Hematopoietic multipotent progenitor cell treated with erythropoietin and hydrocortisone succinate and interleukin-3 and kit ligand, for 17 days (in vitro differentiated cells): Measurements from ENCODE around the gene PISD.
A peak's percentile ranks its signal among the peaks of the same experiment; 100 is the strongest.
"Not testable (repeated sequence)": the region's sequence is repeated elsewhere in the genome, so short reads cannot be mapped to it uniquely, and the experiment has no call there.

Source experiments
- DNase-seq: peaks from one replicate; pipeline ENCODE4 v3.0.0-alpha.2; 2015; ENCODE audit warnings: low spot score

The PISD gene

DNA sequence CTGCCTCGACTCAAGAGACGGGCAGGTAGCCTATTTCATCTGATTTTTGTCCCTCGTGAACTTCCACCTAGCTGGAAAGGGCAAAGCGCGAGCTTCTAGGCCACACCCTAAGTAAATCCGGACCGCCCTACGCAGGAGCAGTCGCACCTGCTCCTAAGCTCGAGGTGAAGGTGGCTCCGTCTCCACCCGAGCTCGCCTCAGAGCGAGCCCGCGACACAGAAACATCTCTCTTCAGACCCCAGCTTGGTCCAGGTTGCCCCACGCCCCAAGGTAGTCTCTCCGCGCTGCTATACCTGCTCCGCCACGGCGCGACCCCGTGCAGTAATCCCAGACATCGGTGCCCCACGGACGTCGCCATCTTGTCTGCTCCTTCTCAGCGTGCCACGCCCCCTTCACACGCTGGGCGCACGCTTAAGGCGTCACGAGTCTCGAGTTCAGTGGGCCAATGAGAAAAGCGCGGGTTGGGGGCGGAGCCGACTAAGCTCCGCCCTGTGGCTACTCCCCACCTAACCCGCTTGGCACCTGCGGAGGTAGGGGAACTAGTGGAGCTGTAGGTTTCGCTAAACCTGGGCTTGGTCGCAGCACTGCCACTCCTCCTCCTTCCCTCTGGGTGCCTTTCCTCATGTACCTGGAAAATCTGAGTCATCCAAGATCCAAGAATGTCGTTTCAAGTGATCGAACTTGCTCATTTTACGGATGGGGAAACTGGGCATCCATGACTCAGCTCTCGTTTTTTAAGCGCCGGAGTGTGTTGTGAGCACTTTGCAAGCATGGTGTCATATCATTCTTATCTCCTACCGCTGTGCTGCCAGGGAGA, at the start of gene PISD:
PISD (minus strand) TSS at position 365 of the 817 bp plus-strand sequence; CDS start at position 358, 7 bp downstream.
- peak; percentile 99 for DNase-seq

DNA sequence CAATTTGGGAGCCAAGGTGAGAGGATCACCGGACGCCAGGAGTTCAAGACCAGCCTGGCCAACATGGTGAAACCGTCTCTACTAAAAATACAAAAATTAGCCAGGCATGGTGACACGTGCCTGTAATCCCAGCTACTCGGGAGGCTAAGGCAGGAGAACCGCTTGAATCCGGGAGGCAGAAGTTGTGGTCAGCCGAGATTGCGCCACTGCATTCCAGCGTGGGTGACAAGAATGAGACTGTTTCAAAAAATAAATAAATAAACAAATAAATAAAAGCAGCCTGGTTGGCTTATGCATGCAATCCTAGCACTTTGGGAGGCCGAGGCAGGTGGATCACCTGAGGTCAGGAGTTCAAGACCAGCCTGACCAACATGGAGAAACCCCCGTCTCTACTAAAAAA, 49.2 kb upstream of the PISD start:
- DNase-seq, result not testable (repeated sequence)

GRCh38 chr22:31707519-31707918, 45.5 kb upstream of the PISD start:
- DNase-seq, result no peak

DNA sequence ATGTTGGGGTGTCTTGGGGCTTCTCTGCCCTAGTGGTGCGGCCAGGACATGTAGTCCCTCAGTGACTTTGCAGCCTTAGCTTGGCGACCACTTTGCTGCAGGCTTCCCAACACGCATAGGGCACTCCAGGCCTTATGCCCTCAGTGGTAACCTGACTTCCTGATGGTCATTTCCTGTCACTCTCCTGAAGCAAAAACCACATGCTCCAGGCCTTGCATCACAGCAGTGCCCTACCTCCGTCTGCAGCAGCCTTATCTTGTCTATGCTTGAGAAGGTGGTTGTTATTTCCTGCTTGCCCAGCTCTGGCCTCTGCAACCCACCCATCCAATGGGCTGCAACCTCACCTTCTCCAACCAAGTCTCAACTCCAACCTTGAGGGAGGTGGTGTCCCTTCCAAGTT, 33.4 kb upstream of the PISD start:
- DNase-seq, result no peak

DNA sequence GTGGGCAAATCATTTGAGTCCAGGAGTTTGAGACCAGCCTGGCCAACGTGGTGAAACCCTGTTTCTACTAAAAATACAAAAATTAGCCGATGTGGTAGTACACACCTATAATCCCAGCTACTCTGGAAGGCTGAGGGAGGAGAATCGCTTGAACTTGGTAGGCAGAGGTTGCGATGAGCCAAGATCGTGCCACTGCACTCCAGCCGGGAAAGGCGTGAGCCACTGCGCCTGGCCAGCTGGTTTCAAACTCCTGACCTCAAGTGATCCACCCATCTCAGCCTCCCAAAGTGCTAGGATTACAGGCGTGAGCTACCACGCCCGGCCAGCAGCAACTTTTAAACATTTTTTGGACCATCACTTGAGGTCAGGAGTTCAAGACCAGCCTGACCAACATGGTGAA, 32.0 kb upstream of the PISD start:
- not testable (repeated sequence) for DNase-seq

- no peak for DNase-seq
Observed at GRCh38 chr22:31692186-31692886, 30.3 kb upstream of the PISD start.

DNA sequence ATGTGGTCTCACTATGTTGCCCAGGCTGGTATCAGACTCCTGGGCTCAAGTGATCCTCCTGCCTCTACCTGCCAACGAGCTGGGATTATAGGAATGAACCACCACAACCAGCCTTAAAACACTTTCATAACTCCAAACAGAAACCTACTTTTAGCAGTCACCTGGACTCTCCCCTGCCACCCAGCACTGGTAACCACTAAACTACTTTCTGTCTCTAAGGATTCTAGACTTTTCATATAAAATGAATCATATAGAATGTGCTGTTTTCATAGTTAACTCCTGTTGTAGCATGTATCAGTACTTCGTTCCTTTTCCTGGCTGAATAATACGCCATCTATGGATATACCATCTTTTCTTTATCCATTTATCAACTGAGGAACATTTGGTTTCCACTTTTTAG, 29.4 kb upstream of the PISD start:
- no peak for DNase-seq

GRCh38 chr22:31683181-31684105, 21.4 kb upstream of the PISD start:
- no peak for DNase-seq

GRCh38 chr22:31682751-31683150, 20.7 kb upstream of the PISD start:
- DNase-seq, result no peak

DNA sequence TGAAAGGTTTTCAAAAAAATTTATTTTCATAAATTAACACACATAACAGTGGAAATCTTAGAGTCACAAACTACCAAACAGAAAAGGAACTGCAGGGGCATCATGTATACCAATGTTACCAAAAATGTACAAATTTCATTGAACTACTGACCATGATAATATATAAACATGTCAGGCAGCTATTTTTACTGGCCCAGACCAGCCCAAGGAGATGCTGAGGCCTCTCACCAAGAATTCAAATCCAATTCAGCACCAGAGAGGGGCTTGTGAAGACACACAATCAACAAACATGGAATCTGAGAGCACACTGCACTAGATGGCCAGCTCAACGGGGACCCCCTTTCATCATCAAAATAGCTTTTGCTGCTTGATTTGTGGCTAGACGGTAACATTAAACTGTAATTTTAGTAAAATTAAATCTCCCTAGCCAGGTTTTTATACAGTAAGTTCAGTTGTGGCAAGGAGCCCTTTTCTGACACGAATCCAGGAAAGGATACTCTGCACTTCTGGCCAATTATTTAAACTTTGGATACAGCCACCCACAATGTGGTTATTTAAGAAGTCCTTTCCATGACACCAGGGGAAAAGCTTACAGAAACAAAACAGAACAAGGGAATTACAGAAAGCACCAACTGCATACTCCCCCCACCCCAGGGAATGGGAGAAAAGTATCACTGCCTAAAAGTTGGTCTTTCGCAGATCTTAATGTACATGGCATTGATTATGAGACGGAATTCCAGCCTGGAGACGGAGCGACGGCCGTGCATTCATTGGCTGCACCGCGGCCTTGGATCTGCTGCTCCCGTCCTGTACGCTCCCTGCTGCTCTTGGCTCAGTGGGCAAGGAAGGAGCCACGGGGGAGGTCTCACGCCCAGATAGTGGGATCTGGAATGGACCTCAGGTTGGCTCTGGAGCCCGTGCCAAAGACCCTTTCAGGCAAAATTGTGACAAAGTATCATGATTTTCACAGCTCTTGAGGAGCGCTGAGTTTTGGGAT, 19.6 kb upstream of the PISD start:
- no peak for DNase-seq

DNA sequence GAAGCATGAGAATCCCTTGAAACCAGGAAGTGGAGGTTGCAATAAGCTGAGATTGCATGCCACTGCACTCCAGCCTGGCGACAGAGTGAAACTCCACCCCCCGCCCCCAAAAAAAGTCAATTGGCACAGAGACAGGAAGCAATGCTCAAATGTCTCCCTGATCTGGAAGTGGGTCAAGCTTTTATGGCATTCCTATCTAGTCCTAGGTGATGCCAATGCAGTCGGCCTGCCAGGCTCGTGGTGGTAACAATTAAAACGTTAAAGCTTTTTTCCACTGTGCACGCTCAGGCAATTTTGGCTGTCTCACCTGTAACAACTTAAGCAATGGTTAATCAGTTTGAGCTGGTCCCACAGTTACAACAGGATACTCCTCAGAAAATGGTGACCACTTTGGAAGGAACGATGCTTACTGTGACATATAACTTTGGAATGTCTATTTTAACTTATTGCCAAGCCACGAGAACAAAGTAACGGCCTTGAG, 18.9 kb upstream of the PISD start:
- DNase-seq, result no peak

DNA sequence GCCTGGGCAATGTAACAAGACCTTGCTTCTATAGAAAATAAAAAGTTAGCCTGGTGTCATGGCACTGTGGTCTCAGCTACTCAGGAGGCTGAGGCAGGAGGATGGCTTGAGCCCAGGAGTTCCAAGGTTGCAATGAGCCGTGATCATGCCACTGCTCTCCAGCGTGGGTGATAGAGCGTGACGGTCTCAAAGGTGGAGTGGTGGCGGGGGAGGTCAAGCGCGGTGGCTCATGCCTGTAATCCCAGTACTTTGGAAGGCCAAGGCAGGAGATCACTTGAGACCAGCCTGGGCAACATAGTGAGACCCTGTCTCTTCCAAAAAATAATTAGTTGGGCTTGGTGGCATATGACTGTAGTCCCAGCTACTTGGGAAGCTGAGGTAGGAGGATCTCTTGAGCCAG, 16.7 kb upstream of the PISD start:
- DNase-seq, result no peak

DNA sequence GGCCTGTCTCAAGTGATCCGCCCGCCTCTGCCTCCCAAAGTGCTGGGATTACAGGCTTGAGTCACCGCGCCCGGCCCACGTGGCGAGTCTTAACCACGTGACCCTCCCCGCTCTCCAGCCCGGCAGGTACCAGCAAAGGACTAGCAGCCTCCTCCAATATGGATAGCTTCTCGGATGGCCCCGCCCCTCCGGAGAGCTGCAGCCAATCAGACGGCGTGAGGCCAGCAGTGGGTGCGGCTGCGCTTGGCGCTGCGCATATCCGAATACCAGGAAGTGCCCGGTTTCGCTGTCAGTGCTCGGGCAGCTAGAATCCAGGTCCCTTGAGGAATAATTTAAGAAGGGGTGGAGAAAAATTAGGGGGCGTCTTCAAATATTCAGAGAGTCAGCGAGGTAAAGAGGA, 14.7 kb upstream of the PISD start:
- DNase-seq, result peak; percentile 93

DNA sequence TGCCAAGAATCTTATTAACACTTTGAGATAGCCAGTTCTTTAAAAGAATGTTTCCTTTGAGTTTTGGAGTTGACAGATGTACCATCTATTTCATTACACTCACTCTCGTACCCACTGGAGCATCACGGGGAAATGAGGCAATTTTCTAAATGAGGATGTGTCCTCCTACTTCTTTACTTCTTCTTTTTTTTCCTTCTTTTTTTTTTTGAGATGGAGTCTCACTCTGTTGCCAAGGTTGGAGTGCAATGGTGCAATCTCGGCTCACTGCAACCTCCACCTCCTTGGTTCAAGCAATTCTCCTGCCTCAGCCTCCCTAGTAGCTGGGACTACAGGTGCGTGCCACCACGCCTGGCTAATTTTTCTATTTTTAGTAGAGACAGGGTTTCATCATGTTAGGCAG, 12.2 kb upstream of the PISD start:
- DNase-seq, result not testable (repeated sequence)

DNA sequence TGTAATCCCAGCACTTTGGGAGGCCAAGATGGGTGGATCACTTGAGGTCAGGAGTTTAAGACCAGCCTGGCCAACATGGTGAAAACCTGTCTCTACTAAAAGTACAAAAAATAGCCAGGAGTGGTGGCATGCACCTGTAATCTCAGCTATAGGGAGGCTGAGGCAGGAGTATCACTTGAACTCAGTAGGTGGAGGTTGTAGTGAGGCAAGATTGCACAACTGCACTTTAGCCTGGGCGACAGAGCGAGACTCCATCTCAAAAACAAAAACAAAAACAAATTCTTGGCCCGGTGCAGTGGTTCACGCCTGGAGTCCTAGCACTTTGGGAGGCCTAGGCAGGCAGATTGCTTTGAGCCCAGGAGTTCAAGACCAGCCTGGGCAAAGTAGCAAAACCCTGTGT, 6.8 kb upstream of the PISD start:
- DNase-seq, result not testable (repeated sequence)

- no peak for DNase-seq
Observed at GRCh38 chr22:31662668-31663037, 638 bp upstream of the PISD start.

- peak; percentile 15 for DNase-seq
Observed at GRCh38 chr22:31660860-31661341, 1.1 kb downstream of the PISD start.

DNA sequence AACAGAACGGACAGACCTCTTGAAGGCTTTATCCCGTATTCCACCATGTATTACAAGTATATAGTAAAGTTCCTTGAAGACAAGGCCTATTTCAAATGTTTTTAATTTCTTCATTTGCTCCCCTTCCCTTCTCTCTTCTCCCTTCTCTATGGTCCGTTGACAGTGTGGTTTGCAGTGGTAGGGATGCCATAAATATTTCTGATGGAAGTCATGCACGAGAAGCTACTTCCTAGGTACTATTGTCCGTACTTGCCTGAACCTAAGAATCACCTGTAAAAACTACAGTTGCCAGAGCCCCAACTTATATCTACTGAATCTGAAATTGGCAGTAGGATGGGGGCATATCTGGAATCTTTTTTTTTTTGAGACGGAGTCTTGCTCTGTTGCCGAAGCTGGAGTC, 2.8 kb downstream of the PISD start:
- DNase-seq, result no peak

GRCh38 chr22:31654408-31654807, 7.6 kb downstream of the PISD start:
- no peak for DNase-seq

DNA sequence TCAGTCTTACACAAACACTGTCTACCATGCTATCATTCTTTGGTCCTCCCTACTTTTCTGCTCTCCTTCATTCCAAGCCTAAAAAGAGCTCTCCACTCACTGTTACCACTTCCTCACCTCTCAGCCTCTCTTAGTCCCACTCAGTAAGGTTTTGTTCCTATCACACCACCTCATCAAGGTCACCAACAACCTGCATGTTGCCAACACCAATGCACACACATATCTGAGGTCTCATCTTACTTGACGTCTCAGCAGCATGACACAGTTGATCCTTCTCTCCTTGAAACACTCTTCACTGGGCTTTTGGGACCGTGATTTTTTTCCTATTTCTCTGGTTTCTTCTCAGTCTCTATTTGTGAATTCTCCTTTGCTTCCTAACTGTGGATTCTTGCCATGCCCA, 8.1 kb downstream of the PISD start:
- DNase-seq, result no peak
